ENCODE data around the gene GRIN2A.

Gene GRIN2A

DNA sequence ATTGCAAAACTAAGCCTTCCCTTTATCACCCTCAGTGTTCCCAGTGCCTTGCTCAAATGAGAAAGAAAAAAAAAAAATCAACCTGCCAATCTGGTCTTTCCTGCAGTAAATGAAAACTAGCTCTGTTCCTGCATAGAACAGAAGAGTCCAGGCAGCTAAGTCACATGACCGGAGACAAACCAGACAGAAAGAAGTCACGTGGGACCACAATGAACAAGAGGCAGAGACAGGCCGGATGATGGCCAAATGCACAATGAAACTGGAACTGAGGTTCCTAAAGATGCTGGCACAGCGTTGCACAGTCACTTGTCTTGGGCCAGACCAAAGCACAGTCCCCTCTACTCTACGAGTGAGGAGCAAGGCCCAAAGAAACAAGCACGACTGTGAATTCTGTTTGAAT lies 172.5 kb downstream of the GRIN2A start:
- no peaks in the 10 kb centered on the region for H3K27me3 ChIP-seq (replicated peaks; ENCODE audit: control insufficient read depth, insufficient read depth, low read length, poor library complexity, severe bottlenecking)
- no peak overlapping the region for H3K4me3 ChIP-seq (ENCODE audit: insufficient read depth, low read depth, low read length, poor library complexity, severe bottlenecking)
- H3K9me3 ChIP-seq (ENCODE audit: control insufficient read depth, low read length): no peaks in the 10 kb centered on the region
- H3K27ac ChIP-seq (ENCODE audit: insufficient read depth, low read length, poor library complexity, severe bottlenecking): no peak overlapping the region
- H3K36me3 ChIP-seq (ENCODE audit: control insufficient read depth, insufficient read depth, low read length): no peaks in the 10 kb centered on the region
- no peak for DNase-seq
- no peaks in the 10 kb centered on the region for H3K4me1 ChIP-seq (ENCODE audit: control insufficient read depth, insufficient read depth, low read length, poor library complexity, severe bottlenecking)

DNA sequence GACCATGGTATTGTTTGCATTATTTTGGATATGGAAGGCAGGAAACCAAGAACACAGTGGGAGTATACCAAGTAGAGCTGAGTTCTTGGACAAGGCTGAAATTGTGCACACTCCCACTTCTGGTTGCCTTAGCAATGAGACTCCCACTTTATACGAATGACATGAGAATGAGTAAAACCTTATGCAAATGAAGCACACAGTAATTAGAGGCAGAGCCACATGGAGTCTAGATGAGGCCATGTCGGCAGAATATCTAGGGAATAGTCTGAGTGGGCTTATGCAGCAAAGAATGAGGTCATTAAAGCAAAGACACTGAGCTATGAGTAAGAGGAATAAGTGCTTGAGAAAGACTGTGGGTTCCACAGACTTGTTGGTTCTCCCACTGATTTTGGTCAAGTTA lies 178.7 kb downstream of the GRIN2A start:
- H3K4me3 ChIP-seq (ENCODE audit: insufficient read depth, low read depth, low read length, poor library complexity, severe bottlenecking): no peak overlapping the region
- H3K4me1 ChIP-seq (ENCODE audit: control insufficient read depth, insufficient read depth, low read length, poor library complexity, severe bottlenecking): no peaks in the 10 kb centered on the region
- H3K9me3 ChIP-seq (ENCODE audit: control insufficient read depth, low read length): no peaks in the 10 kb centered on the region
- H3K27ac ChIP-seq (ENCODE audit: insufficient read depth, low read length, poor library complexity, severe bottlenecking): no peak overlapping the region
- no peaks in the 10 kb centered on the region for H3K27me3 ChIP-seq (replicated peaks; ENCODE audit: control insufficient read depth, insufficient read depth, low read length, poor library complexity, severe bottlenecking)
- no peaks in the 10 kb centered on the region for H3K36me3 ChIP-seq (ENCODE audit: control insufficient read depth, insufficient read depth, low read length)
- DNase-seq: no peak

DNA sequence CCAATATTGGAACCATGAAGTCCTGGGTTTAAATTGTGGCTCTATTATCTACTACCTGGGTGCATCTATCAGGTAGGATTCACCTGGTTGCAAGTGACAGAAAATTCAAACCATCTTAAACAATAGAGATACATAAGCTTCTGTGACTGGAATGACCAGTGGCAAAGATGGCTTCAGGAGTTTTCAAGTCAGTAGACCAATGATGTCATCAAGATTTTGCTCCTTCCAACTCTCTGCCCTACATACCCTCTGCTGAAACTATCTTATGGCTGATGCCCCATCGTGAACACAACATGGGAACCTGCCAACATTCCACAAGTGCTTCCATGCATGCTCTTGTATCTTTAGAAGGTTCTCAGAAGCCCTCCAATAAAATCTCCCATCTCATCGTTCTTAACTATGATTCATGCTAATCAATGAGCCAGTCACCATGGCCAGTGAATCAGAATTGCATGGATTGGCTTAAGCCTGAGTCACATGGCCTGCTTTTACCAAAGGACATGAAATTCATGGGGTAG lies 180.9 kb downstream of the GRIN2A start:
- Histone ChIP-seq H3K27me3 (replicated peaks; ENCODE audit: control insufficient read depth, insufficient read depth, low read length, poor library complexity, severe bottlenecking) (no peaks in the 10 kb centered on the region), H3K9me3 (ENCODE audit: control insufficient read depth, low read length) (no peaks in the 10 kb centered on the region), H3K4me1 (ENCODE audit: control insufficient read depth, insufficient read depth, low read length, poor library complexity, severe bottlenecking) (no peaks in the 10 kb centered on the region), H3K27ac (ENCODE audit: insufficient read depth, low read length, poor library complexity, severe bottlenecking) (no peak overlapping the region), H3K4me3 (ENCODE audit: insufficient read depth, low read depth, low read length, poor library complexity, severe bottlenecking) (no peak overlapping the region), H3K36me3 (ENCODE audit: control insufficient read depth, insufficient read depth, low read length) (no peaks in the 10 kb centered on the region)
- DNase-seq: no peak

DNA sequence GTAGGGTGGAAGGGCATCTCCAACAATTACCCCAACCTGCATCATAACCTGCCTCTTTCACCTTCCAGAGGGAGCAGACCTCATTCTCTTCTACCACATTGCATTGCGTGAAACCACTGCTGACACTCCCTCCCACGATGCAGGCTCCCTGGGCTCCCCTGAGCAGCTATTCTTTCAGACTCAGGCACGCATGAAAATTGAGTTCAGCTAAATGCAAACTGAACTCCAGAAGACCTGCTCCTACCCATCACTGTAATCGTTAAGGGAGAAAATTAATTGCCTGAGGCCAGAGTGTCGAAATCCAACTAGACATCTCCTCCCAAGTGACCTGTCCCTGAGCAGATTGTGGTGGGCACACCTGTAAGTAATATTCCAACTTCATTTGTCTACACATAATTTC lies 186.0 kb downstream of the GRIN2A start:
- Histone ChIP-seq H3K27me3 (replicated peaks; ENCODE audit: control insufficient read depth, insufficient read depth, low read length, poor library complexity, severe bottlenecking) (no peaks in the 10 kb centered on the region), H3K9me3 (ENCODE audit: control insufficient read depth, low read length) (no peaks in the 10 kb centered on the region), H3K4me3 (ENCODE audit: insufficient read depth, low read depth, low read length, poor library complexity, severe bottlenecking) (no peak overlapping the region), H3K27ac (ENCODE audit: insufficient read depth, low read length, poor library complexity, severe bottlenecking) (no peak overlapping the region), H3K4me1 (ENCODE audit: control insufficient read depth, insufficient read depth, low read length, poor library complexity, severe bottlenecking) (no peaks in the 10 kb centered on the region), H3K36me3 (ENCODE audit: control insufficient read depth, insufficient read depth, low read length) (no peaks in the 10 kb centered on the region)
- DNase-seq: no peak

DNA sequence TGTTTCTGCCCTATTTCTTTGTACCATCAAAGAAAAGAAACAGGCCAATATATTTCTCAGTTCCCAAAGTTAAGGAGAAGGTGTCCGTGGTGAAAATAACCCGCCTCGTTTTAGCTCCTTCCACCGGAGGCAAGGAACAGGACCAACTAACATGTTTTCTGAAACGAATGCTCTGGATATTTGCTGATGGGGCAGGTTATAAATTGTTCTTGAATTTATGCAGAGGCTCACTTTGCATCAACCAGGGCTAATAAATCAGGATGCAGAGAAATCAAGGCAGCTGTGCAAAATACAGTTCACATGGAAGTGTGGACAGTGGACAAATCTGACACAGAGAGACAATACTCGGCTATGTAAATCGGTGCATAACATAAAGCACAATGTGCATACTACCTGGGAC lies 189.8 kb downstream of the GRIN2A start:
- Histone ChIP-seq H3K27me3 (replicated peaks; ENCODE audit: control insufficient read depth, insufficient read depth, low read length, poor library complexity, severe bottlenecking) (no peaks in the 10 kb centered on the region), H3K27ac (ENCODE audit: insufficient read depth, low read length, poor library complexity, severe bottlenecking) (no peak overlapping the region), H3K4me1 (ENCODE audit: control insufficient read depth, insufficient read depth, low read length, poor library complexity, severe bottlenecking) (no peaks in the 10 kb centered on the region), H3K9me3 (ENCODE audit: control insufficient read depth, low read length) (no peaks in the 10 kb centered on the region), H3K4me3 (ENCODE audit: insufficient read depth, low read depth, low read length, poor library complexity, severe bottlenecking) (no peak overlapping the region), H3K36me3 (ENCODE audit: control insufficient read depth, insufficient read depth, low read length) (no peaks in the 10 kb centered on the region)
- DNase-seq: no peak

DNA sequence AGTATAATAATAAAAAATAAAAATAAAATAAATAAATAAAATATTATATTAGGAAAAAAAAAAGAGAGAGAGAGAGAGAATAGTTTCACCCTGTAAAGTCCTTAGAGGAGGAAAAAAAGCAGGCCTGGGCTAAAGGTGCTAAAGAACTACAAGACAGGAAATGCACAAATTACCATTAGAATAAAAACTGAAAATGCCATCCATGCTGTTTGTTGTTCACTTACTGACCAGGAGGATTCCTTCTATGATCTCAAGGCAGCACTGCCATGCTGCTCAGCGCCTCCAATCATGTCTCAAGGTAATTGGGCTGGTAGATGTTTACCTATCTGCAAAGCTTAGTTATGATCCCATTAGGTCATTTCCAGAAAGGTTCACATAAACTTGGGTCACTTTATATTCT lies 201.2 kb downstream of the GRIN2A start:
- no peaks in the 10 kb centered on the region for H3K4me1 ChIP-seq (ENCODE audit: control insufficient read depth, insufficient read depth, low read length, poor library complexity, severe bottlenecking)
- H3K27ac ChIP-seq (ENCODE audit: insufficient read depth, low read length, poor library complexity, severe bottlenecking): no peak overlapping the region
- no peaks in the 10 kb centered on the region for H3K9me3 ChIP-seq (ENCODE audit: control insufficient read depth, low read length)
- H3K36me3 ChIP-seq (ENCODE audit: control insufficient read depth, insufficient read depth, low read length): no peaks in the 10 kb centered on the region
- no peak overlapping the region for H3K4me3 ChIP-seq (ENCODE audit: insufficient read depth, low read depth, low read length, poor library complexity, severe bottlenecking)
- H3K27me3 ChIP-seq (replicated peaks; ENCODE audit: control insufficient read depth, insufficient read depth, low read length, poor library complexity, severe bottlenecking): no peaks in the 10 kb centered on the region
- no peak for DNase-seq

DNA sequence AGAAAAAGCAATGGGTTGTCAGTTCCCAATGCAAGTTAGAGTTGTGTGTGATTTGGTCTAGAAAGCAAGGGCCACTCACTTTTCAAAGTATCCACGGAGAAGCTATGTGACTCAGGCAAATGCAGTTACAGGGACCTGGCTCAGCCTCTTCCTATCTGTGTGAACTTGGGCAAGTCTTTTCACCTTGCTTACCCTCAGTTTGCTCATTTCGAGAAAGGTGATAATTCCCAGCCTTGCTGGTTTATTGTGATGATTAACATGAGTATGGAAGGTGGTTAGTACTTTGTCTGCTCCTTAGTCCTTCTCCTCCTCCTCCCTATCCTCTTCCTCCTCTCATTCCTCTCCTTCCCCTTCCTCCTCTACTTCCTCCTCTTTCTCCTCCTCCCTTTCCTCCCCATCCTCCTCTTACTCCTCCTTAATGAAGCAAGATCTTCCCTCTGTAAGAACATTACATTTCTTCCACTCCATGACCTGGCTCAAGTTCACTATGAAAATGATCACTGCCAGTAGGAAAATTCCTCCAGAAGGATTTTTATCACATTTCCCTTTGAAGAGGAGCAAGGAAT lies 204.0 kb downstream of the GRIN2A start:
- H3K27ac ChIP-seq (ENCODE audit: insufficient read depth, low read length, poor library complexity, severe bottlenecking): no peak overlapping the region
- DNase-seq: no peak
- H3K36me3 ChIP-seq (ENCODE audit: control insufficient read depth, insufficient read depth, low read length): no peaks in the 10 kb centered on the region
- H3K4me3 ChIP-seq (ENCODE audit: insufficient read depth, low read depth, low read length, poor library complexity, severe bottlenecking): no peak overlapping the region
- H3K9me3 ChIP-seq (ENCODE audit: control insufficient read depth, low read length): no peaks in the 10 kb centered on the region
- no peaks in the 10 kb centered on the region for H3K4me1 ChIP-seq (ENCODE audit: control insufficient read depth, insufficient read depth, low read length, poor library complexity, severe bottlenecking)
- H3K27me3 ChIP-seq (replicated peaks; ENCODE audit: control insufficient read depth, insufficient read depth, low read length, poor library complexity, severe bottlenecking): no peaks in the 10 kb centered on the region

DNA sequence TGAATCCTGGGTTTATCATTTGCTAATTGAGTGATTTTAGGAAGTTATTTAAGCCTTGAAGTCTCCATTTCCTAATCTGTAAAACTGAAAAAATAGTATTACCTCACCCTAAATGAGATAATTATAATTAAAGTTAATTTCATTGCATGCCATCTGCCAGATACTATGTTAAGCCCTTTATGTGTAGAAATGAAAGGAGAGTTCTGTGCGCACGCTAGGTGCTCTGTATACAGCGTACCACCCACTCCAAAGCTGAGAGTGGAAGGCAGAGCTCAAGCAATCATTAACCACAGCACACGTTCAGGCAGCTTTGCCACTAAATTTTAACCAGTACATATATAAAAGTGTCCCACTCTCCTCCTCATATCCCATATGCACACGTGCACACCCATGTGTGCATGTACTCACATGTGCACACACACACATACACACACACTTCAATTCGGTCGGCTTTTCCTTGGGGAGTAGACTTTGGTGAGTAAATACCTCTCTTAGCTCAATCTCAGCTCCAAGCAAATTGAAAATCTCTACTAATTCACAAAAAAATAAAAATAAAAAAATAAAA lies 204.8 kb downstream of the GRIN2A start:
- Histone ChIP-seq H3K4me3 (ENCODE audit: insufficient read depth, low read depth, low read length, poor library complexity, severe bottlenecking) (no peak overlapping the region), H3K4me1 (ENCODE audit: control insufficient read depth, insufficient read depth, low read length, poor library complexity, severe bottlenecking) (no peaks in the 10 kb centered on the region), H3K27ac (ENCODE audit: insufficient read depth, low read length, poor library complexity, severe bottlenecking) (no peak overlapping the region), H3K27me3 (replicated peaks; ENCODE audit: control insufficient read depth, insufficient read depth, low read length, poor library complexity, severe bottlenecking) (no peaks in the 10 kb centered on the region), H3K36me3 (ENCODE audit: control insufficient read depth, insufficient read depth, low read length) (no peaks in the 10 kb centered on the region), H3K9me3 (ENCODE audit: control insufficient read depth, low read length) (no peaks in the 10 kb centered on the region)
- DNase-seq: no peak

DNA sequence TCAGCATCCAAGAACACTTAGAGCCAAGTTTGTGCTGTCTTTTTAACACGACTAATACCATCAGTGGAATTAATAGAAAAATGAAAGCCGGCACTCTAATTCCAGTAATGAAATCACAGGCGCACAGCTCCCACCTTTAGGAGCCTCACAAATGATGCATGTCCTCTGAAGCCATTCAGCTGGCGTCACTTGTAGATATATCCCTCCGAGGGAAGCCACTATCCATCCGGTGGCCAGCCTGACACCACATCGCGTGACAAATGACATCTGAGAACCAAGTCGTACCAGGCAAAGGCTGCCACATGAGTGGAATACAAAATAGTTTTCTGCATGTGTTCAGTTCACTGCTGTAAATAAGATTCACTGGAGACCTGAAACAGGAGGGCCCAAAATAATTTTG lies 205.6 kb downstream of the GRIN2A start:
- Histone ChIP-seq H3K36me3 (ENCODE audit: control insufficient read depth, insufficient read depth, low read length) (no peaks in the 10 kb centered on the region), H3K4me3 (ENCODE audit: insufficient read depth, low read depth, low read length, poor library complexity, severe bottlenecking) (no peak overlapping the region), H3K4me1 (ENCODE audit: control insufficient read depth, insufficient read depth, low read length, poor library complexity, severe bottlenecking) (no peaks in the 10 kb centered on the region), H3K9me3 (ENCODE audit: control insufficient read depth, low read length) (no peaks in the 10 kb centered on the region), H3K27ac (ENCODE audit: insufficient read depth, low read length, poor library complexity, severe bottlenecking) (no peak overlapping the region), H3K27me3 (replicated peaks; ENCODE audit: control insufficient read depth, insufficient read depth, low read length, poor library complexity, severe bottlenecking) (no peaks in the 10 kb centered on the region)
- no peak for DNase-seq

DNA sequence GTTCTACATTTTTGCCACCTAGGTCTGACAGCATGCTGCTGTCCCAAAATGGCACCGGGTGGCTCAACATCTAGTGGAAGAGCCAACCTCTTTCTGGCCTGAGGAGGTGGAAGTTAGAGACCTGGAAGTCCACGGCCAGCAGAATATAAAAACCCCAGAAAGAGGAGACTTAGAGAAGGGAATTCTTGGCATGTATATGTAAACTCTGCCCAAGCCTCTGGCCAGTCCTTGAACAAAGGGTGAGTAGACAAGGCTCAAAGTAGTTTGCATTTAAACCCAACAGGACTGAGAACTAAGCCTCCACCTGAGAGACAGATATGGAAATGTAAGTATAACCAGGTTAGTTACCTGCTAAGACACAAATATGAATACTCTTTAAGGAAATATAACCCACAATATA lies 210.3 kb downstream of the GRIN2A start:
- DNase-seq: no peak
- Histone ChIP-seq H3K36me3 (ENCODE audit: control insufficient read depth, insufficient read depth, low read length) (no peaks in the 10 kb centered on the region), H3K4me1 (ENCODE audit: control insufficient read depth, insufficient read depth, low read length, poor library complexity, severe bottlenecking) (no peaks in the 10 kb centered on the region), H3K27me3 (replicated peaks; ENCODE audit: control insufficient read depth, insufficient read depth, low read length, poor library complexity, severe bottlenecking) (no peaks in the 10 kb centered on the region), H3K27ac (ENCODE audit: insufficient read depth, low read length, poor library complexity, severe bottlenecking) (no peak overlapping the region), H3K9me3 (ENCODE audit: control insufficient read depth, low read length) (no peaks in the 10 kb centered on the region), H3K4me3 (ENCODE audit: insufficient read depth, low read depth, low read length, poor library complexity, severe bottlenecking) (no peak overlapping the region)
